SK-N-SH treated with all-trans-retinoic acid at 6 μM for 48 hours (cell line): Measurements from ENCODE around the gene NCOA5.

Source experiments
- ATAC-seq: fragments of 200-7000 bp; cut with Tn5 transposase; 3 replicates; pipeline ENCODE4 v1.9.1; 2020; ENCODE audit warnings: mild to moderate bottlenecking, moderate library complexity
- CREB5 ChIP-seq: fragments of 250-450 bp; sonication (Bioruptor Pico); IDR thresholded peaks from 2 replicates; pipeline ENCODE4 v1.5.1; 2020; ENCODE audit warnings: low read depth, mild to moderate bottlenecking, moderate library complexity
- ESRRG ChIP-seq: fragments of 250-450 bp; sonication (Bioruptor Pico); IDR thresholded peaks from 2 replicates; pipeline ENCODE4 v1.6.1; 2021; ENCODE audit warnings: mild to moderate bottlenecking
- ISL1 ChIP-seq: fragments of 250-450 bp; sonication (Bioruptor Pico); IDR thresholded peaks from 2 replicates; pipeline ENCODE4 v2.1.2; 2022; ENCODE audit warnings: mild to moderate bottlenecking, moderate library complexity
- OSR1 ChIP-seq: fragments of 250-450 bp; sonication (Bioruptor Pico); IDR thresholded peaks from 2 replicates; pipeline ENCODE4 v1.8.0; 2022; ENCODE audit warnings: moderate library complexity, mild to moderate bottlenecking, inconsistent platforms
- PPARA ChIP-seq: fragments of 250-450 bp; sonication (Bioruptor Pico); IDR thresholded peaks from 2 replicates; pipeline ENCODE4 v1.5.0; 2020; ENCODE audit warnings: mild to moderate bottlenecking, borderline replicate concordance
- SNAI2 ChIP-seq: fragments of 250-450 bp; sonication (Bioruptor Pico); IDR thresholded peaks from 2 replicates; pipeline ENCODE4 v1.5.0; 2020; ENCODE audit warnings: mild to moderate bottlenecking, moderate library complexity
- TCF4 ChIP-seq: fragments of 250-450 bp; sonication (Bioruptor Pico); IDR thresholded peaks from 2 replicates; pipeline ENCODE4 v1.8.0; 2021; ENCODE audit warnings: mild to moderate bottlenecking, moderate library complexity, borderline replicate concordance
- ZFP3 ChIP-seq: fragments of 250-450 bp; sonication (Bioruptor Pico); IDR thresholded peaks from 2 replicates; pipeline ENCODE4 v1.5.0; 2020; ENCODE audit warnings: mild to moderate bottlenecking, moderate library complexity
- ZNF565 ChIP-seq: fragments of 450-650 bp; formaldehyde crosslinking; conservative IDR thresholded peaks from 2 replicates; pipeline ENCODE4 v1.5.0; 2020; ENCODE audit warnings: low read depth, mild to moderate bottlenecking, moderate library complexity
- ZNF70 ChIP-seq: fragments of 450-650 bp; formaldehyde crosslinking; IDR thresholded peaks from 2 replicates; pipeline ENCODE4 v1.5.0; 2020; ENCODE audit warnings: mild to moderate bottlenecking, moderate library complexity
- ZNF8 ChIP-seq: fragments of 450-650 bp; formaldehyde crosslinking; IDR thresholded peaks from 2 replicates; pipeline ENCODE4 v1.5.0; 2020; ENCODE audit warnings: mild to moderate bottlenecking, moderate library complexity
- TF ChIP-seq, protein P1 (sequence below): fragments of 250-450 bp; sonication (Bioruptor Pico); IDR thresholded peaks from 2 replicates; pipeline ENCODE4 v1.8.0; 2020; ENCODE audit warnings: mild to moderate bottlenecking, moderate library complexity, borderline replicate concordance
- TF ChIP-seq, protein P2 (sequence below): fragments of 250-450 bp; sonication (Bioruptor Pico); IDR thresholded peaks from 2 replicates; pipeline ENCODE4 v1.5.1; 2021; ENCODE audit warnings: mild to moderate bottlenecking, moderate library complexity
- TF ChIP-seq, protein P3 (sequence below): fragments of 250-450 bp; sonication (Bioruptor Pico); IDR thresholded peaks from 2 replicates; pipeline ENCODE4 v1.5.0; 2020; ENCODE audit warnings: mild to moderate bottlenecking, moderate library complexity

NCOA5 gene

GRCh38 chr20:46112430-46113112, 22.8 kb upstream of the NCOA5 start:
- TF ChIP-seq SNAI2 (CRISPR knock-in tag) (no peak), ESRRG (no peak), ZNF565 (no peak), ZFP3 (CRISPR knock-in tag) (no peak), CREB5 (CRISPR knock-in tag) (no peak)
- TF ChIP-seq, protein P1, sequence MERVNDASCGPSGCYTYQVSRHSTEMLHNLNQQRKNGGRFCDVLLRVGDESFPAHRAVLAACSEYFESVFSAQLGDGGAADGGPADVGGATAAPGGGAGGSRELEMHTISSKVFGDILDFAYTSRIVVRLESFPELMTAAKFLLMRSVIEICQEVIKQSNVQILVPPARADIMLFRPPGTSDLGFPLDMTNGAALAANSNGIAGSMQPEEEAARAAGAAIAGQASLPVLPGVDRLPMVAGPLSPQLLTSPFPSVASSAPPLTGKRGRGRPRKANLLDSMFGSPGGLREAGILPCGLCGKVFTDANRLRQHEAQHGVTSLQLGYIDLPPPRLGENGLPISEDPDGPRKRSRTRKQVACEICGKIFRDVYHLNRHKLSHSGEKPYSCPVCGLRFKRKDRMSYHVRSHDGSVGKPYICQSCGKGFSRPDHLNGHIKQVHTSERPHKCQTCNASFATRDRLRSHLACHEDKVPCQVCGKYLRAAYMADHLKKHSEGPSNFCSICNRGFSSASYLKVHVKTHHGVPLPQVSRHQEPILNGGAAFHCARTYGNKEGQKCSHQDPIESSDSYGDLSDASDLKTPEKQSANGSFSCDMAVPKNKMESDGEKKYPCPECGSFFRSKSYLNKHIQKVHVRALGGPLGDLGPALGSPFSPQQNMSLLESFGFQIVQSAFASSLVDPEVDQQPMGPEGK: no peak
- TF ChIP-seq, protein P2, sequence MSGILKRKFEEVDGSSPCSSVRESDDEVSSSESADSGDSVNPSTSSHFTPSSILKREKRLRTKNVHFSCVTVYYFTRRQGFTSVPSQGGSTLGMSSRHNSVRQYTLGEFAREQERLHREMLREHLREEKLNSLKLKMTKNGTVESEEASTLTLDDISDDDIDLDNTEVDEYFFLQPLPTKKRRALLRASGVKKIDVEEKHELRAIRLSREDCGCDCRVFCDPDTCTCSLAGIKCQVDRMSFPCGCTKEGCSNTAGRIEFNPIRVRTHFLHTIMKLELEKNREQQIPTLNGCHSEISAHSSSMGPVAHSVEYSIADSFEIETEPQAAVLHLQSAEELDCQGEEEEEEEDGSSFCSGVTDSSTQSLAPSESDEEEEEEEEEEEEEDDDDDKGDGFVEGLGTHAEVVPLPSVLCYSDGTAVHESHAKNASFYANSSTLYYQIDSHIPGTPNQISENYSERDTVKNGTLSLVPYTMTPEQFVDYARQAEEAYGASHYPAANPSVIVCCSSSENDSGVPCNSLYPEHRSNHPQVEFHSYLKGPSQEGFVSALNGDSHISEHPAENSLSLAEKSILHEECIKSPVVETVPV (CRISPR knock-in tag): no peak
- TF ChIP-seq, protein P3, sequence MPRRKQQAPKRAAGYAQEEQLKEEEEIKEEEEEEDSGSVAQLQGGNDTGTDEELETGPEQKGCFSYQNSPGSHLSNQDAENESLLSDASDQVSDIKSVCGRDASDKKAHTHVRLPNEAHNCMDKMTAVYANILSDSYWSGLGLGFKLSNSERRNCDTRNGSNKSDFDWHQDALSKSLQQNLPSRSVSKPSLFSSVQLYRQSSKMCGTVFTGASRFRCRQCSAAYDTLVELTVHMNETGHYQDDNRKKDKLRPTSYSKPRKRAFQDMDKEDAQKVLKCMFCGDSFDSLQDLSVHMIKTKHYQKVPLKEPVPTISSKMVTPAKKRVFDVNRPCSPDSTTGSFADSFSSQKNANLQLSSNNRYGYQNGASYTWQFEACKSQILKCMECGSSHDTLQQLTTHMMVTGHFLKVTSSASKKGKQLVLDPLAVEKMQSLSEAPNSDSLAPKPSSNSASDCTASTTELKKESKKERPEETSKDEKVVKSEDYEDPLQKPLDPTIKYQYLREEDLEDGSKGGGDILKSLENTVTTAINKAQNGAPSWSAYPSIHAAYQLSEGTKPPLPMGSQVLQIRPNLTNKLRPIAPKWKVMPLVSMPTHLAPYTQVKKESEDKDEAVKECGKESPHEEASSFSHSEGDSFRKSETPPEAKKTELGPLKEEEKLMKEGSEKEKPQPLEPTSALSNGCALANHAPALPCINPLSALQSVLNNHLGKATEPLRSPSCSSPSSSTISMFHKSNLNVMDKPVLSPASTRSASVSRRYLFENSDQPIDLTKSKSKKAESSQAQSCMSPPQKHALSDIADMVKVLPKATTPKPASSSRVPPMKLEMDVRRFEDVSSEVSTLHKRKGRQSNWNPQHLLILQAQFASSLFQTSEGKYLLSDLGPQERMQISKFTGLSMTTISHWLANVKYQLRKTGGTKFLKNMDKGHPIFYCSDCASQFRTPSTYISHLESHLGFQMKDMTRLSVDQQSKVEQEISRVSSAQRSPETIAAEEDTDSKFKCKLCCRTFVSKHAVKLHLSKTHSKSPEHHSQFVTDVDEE (CRISPR knock-in tag): no peak
- ATAC-seq: no peak

DNA sequence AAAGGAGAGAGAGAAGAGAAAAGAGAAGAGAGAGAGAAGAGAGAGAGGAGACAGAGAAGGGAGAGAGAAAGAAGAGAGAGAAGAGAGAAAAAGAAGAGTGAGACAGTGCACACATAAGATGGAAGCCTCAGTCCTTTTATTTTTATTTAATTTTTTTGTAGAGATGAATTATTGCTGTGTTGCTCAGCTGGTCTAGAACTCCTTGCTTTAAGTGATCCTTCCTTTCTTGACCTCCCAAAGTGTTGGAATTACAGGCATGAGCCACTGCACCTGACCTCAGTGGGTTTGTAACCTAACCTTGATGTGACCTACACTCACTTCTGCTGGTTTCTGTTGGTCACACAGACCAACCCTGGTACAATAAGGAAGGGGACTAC, 22.1 kb upstream of the NCOA5 start:
- TF ChIP-seq ESRRG (no peak), PPARA (no peak), ISL1 (CRISPR knock-in tag) (no peak), ZNF565 (no peak), ZNF8 (CRISPR knock-in tag) (no peak), OSR1 (CRISPR knock-in tag) (no peak), TCF4 (CRISPR knock-in tag) (no peak), CREB5 (CRISPR knock-in tag) (no peak), ZFP3 (CRISPR knock-in tag) (no peak), ZNF70 (no peak)
- TF ChIP-seq, protein P2 (CRISPR knock-in tag): no peak
- TF ChIP-seq, protein P3 (CRISPR knock-in tag): no peak
- ATAC-seq: no peak
